DND-41 (cell line): Measurements from ENCODE around the gene BRSK2.
"Not testable (repeated sequence)": the region's sequence is repeated elsewhere in the genome, so short reads cannot be mapped to it uniquely, and the experiment has no call there.

Source experiments
- ATAC-seq: fragments of 200-7000 bp; cut with Tn5 transposase; 3 replicates; pipeline ENCODE4 v1.9.1; 2021; ENCODE audit warnings: low read depth; ENCODE audit not compliant: insufficient read depth
- DNase-seq: peaks from one replicate; pipeline ENCODE4 v3.0.0-alpha.2; 2020
- H2AFZ ChIP-seq: 2 replicates; pipeline ENCODE4 v1.6.0; 2012; ENCODE audit warnings: low read depth, low read length
- H3K27ac ChIP-seq: 2 replicates; pipeline ENCODE4 v1.5.1; 2012; ENCODE audit warnings: low read length, inconsistent platforms
- H3K27me3 ChIP-seq: fragments of 200-600 bp; sonication (generic); 2 replicates; pipeline ENCODE4 v1.6.0; 2012; ENCODE audit warnings: low read length, mild to moderate bottlenecking, inconsistent platforms; ENCODE audit not compliant: insufficient read depth, poor library complexity
- H3K36me3 ChIP-seq: 2 replicates; pipeline ENCODE4 v1.5.1; 2012; ENCODE audit warnings: low read length, inconsistent platforms; ENCODE audit not compliant: insufficient read depth
- H3K4me1 ChIP-seq: 2 replicates; pipeline ENCODE4 v1.5.1; 2012; ENCODE audit warnings: mild to moderate bottlenecking, low read length; ENCODE audit not compliant: insufficient read depth
- H3K4me2 ChIP-seq: 2 replicates; pipeline ENCODE4 v1.6.0; 2012; ENCODE audit warnings: mild to moderate bottlenecking, moderate library complexity, low read length, inconsistent platforms; ENCODE audit not compliant: insufficient read depth
- H3K4me3 ChIP-seq, 2 experiments: fragments of 200-600 bp in 1 of 2; shearing (Covaris generic) in 1 of 2; 2 replicates each; pipeline ENCODE4 v1.5.1; 2012 to 2016; ENCODE audit warnings: inconsistent platforms in 2 of 2, low read length in 2 of 2, mild to moderate bottlenecking in 2 of 2, low read depth in 1 of 2, moderate library complexity in 1 of 2
- H3K79me2 ChIP-seq: 2 replicates; pipeline ENCODE4 v1.6.0; 2012; ENCODE audit warnings: low read length, inconsistent platforms; ENCODE audit not compliant: insufficient read depth
- H3K9ac ChIP-seq: 2 replicates; pipeline ENCODE4 v1.6.0; 2012; ENCODE audit warnings: low read depth, mild to moderate bottlenecking, inconsistent platforms, low read length, moderate library complexity
- H3K9me3 ChIP-seq: 2 replicates; pipeline ENCODE4 v1.5.1; 2012; ENCODE audit warnings: low read length, moderate library complexity, mild to moderate bottlenecking, inconsistent platforms; ENCODE audit not compliant: insufficient read depth, severe bottlenecking
- H4K20me1 ChIP-seq: 2 replicates; pipeline ENCODE4 v1.6.0; 2012; ENCODE audit warnings: low read length; ENCODE audit not compliant: insufficient read depth
- CTCF ChIP-seq: IDR thresholded peaks from 2 replicates; pipeline ENCODE4 v1.5.1; 2012; ENCODE audit warnings: borderline replicate concordance, low read length, moderate library complexity, mild to moderate bottlenecking; ENCODE audit not compliant: poor library complexity, severe bottlenecking; ENCODE audit errors: extremely low read depth
- EZH2 ChIP-seq: IDR thresholded peaks from 3 replicates; pipeline ENCODE4 v1.6.1; 2012; ENCODE audit warnings: borderline replicate concordance, low read depth, mild to moderate bottlenecking, moderate library complexity, low read length, inconsistent platforms; ENCODE audit not compliant: severe bottlenecking

The BRSK2 gene

DNA sequence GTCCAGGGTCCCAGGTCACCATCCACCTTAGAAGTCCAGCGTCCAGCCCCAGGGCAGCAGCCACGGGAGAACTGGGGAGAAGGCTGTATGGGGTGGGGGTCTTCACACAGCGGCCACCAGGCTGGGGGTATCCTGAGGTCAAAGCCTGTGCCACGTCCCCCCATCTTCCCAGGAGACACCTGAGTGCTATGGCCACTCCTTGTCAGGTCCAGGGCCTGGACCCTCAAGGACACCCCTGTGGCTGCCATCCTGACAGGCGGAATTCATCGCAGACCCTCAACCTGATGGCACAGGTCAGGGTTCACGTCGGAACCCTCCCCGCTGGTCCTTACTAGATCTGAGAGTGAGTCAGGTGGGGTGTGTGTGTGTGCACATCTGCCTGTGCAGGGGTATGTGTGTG is 18.6 kb downstream of the BRSK2 start:
- no peaks in the 10 kb centered on the region for H3K4me1 ChIP-seq
- H3K36me3 ChIP-seq, result no peaks in the 10 kb centered on the region
- H3K9me3 ChIP-seq, result peaks cover 3% of the 10 kb centered on the region
- no peak for TF ChIP-seq EZH2
- H3K4me3 ChIP-seq, result no peak overlapping the region
- no peaks in the 10 kb centered on the region for H4K20me1 ChIP-seq
- H2AFZ ChIP-seq, result no peak overlapping the region
- no peak overlapping the region for H3K27ac ChIP-seq
- no peak overlapping the region for H3K4me2 ChIP-seq
- no peaks in the 10 kb centered on the region for H3K79me2 ChIP-seq
- ATAC-seq (no peak), DNase-seq (no peak)
- H3K9ac ChIP-seq, result no peak overlapping the region
- H3K27me3 ChIP-seq, result no peaks in the 10 kb centered on the region

DNA sequence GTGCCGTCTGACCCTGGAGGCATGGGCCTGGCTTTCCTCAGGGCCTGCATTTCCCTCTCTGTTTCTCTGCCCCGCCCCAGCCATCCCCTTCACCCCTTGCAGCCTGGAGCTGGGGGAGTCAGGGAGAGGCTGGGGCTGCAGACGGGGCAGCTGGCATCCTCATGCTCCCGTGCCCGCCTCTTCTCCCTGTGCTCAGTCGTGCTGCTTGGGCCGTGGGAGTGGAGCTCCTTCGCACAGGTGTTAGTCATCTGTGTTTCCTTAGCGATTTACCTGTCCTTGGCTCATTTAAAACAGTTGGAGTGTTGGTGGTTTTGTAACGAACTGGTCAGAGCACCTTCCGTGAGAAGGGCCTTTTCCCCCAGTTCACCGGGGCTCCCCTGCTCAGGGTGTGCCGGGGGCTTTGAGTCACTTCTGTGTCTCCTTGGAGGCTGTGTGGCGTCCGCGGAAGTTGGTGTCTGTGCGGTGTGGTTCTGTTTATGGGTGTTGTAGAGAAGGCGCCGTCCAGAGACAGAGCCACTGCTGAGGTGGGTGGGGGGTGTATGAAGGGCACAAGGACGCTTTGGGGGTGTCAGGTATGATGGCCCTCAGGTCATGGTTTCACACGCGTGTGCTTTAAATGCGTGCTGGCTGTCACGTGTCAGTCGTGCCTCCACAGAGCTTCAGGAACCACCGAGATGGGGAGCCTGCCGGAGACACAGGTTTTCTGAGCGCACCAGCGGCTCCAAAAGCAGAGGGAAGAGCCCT is 19.5 kb downstream of the BRSK2 start:
- Histone ChIP-seq H4K20me1 (no peaks in the 10 kb centered on the region), H3K79me2 (no peaks in the 10 kb centered on the region), H3K4me1 (no peaks in the 10 kb centered on the region), H3K4me3 (no peak overlapping the region), H3K4me2 (no peak overlapping the region), H3K9ac (no peak overlapping the region), H3K9me3 (peaks cover 8% of the 10 kb centered on the region), H3K27me3 (no peaks in the 10 kb centered on the region), H3K27ac (no peak overlapping the region), H3K36me3 (no peaks in the 10 kb centered on the region), H2AFZ (no peak overlapping the region)
- no peak for ATAC-seq
- DNase-seq, result no peak
- no peak for TF ChIP-seq CTCF
- TF ChIP-seq EZH2, result no peak

GRCh38 chr11:1409852-1410125 is 20.1 kb downstream of the BRSK2 start:
- not testable (repeated sequence) for DNase-seq, H2AFZ ChIP-seq

GRCh38 chr11:1410366-1411291 is 20.9 kb downstream of the BRSK2 start:
- H3K9ac ChIP-seq, result no peak overlapping the region
- no peak overlapping the region for H2AFZ ChIP-seq
- no peaks in the 10 kb centered on the region for H3K27me3 ChIP-seq
- no peaks in the 10 kb centered on the region for H3K4me1 ChIP-seq
- TF ChIP-seq EZH2, result no peak
- TF ChIP-seq CTCF, result no peak
- H3K4me2 ChIP-seq, result no peak overlapping the region
- H3K9me3 ChIP-seq, result peaks cover 18% of the 10 kb centered on the region
- H3K79me2 ChIP-seq, result no peaks in the 10 kb centered on the region
- ATAC-seq (no peak), DNase-seq (no peak)
- no peaks in the 10 kb centered on the region for H3K36me3 ChIP-seq
- H3K4me3 ChIP-seq, result no peak overlapping the region
- H4K20me1 ChIP-seq, result no peaks in the 10 kb centered on the region
- no peak overlapping the region for H3K27ac ChIP-seq

More at GRCh38 chr11:1409852-1410125, 20.1 kb downstream of the BRSK2 start:
- H3K79me2 ChIP-seq, H3K4me1 ChIP-seq, H3K27ac ChIP-seq, H4K20me1 ChIP-seq, ATAC-seq, H3K9ac ChIP-seq, H3K4me3 ChIP-seq, H3K27me3 ChIP-seq, H3K36me3 ChIP-seq, H3K4me2 ChIP-seq: not testable (repeated sequence)
- peaks cover 13% of the 10 kb centered on the region for H3K9me3 ChIP-seq
